Ishikawa (cell line): ENCODE results near the gene MCM6.

ENCODE experiments used
- EP300 ChIP-seq: IDR thresholded peaks from 2 replicates; pipeline ENCODE4 v1.6.1; 2012; ENCODE audit warnings: borderline replicate concordance
- TAF1 ChIP-seq: IDR thresholded peaks from 2 replicates; pipeline ENCODE4 v1.6.1; 2012; ENCODE audit warnings: low read depth, mild to moderate bottlenecking
- TF ChIP-seq, protein P1 (sequence below): IDR thresholded peaks from 2 replicates; pipeline ENCODE4 v1.6.1; 2012

DNA sequence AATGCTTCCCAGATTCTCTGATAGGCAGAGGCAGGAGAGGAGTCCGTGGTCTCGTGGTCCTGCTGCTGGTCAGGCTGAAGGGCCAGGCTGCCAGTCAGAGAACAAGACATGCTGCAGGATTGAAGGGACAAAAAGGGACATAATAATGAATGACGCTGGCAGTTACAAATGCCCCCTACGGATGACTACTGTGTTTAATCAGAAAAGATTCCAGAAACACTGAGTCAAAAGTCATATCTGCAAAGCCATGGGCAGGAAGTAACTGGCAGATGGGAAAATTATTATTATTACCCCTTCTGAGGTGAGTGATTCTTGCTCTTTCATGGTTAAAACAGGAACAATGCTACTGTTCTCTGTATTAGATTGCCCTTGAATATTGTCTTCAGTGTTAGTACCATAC, 58.3 kb downstream of the MCM6 start:
- TF ChIP-seq EP300 (no peak), TAF1 (no peak)
- TF ChIP-seq, protein P1, sequence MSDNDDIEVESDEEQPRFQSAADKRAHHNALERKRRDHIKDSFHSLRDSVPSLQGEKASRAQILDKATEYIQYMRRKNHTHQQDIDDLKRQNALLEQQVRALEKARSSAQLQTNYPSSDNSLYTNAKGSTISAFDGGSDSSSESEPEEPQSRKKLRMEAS = no peak
